Stimulated activated CD4-positive, alpha-beta T cell treated with anti-CD3 and anti-CD28 coated beads, Interleukin-4, amount 100 ng/mL, for 4 hours (primary cell): ENCODE data around the gene VPREB1.
A peak's percentile ranks its signal among the peaks of the same experiment; 100 is the strongest.
"Not testable (repeated sequence)": the region's sequence is repeated elsewhere in the genome, so short reads cannot be mapped to it uniquely, and the experiment has no call there.

Experiments
- DNase-seq, 2 experiments: peaks; one replicate each; pipeline ENCODE4 v3.0.0-alpha.2; 2020

Gene VPREB1

DNA sequence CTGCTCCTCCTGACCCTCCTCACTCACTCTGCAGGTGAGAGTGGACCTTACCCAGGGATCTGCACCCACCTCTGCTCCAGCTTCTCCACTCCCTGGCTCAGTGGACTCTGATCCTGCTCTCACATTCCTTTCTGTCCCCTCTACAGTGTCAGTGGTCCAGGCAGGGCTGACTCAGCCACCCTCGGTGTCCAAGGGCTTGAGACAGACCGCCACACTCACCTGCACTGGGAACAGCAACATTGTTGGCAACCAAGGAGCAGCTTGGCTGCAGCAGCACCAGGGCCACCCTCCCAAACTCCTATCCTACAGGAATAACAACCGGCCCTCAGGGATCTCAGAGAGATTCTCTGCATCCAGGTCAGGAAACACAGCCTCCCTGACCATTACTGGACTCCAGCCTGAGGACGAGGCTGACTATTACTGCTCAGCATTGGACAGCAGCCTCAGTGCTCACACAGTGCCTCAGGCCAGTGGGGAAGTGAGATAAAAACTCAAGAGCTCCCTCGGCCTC, 29.7 kb upstream of the VPREB1 start:
- DNase-seq = no peak

DNA sequence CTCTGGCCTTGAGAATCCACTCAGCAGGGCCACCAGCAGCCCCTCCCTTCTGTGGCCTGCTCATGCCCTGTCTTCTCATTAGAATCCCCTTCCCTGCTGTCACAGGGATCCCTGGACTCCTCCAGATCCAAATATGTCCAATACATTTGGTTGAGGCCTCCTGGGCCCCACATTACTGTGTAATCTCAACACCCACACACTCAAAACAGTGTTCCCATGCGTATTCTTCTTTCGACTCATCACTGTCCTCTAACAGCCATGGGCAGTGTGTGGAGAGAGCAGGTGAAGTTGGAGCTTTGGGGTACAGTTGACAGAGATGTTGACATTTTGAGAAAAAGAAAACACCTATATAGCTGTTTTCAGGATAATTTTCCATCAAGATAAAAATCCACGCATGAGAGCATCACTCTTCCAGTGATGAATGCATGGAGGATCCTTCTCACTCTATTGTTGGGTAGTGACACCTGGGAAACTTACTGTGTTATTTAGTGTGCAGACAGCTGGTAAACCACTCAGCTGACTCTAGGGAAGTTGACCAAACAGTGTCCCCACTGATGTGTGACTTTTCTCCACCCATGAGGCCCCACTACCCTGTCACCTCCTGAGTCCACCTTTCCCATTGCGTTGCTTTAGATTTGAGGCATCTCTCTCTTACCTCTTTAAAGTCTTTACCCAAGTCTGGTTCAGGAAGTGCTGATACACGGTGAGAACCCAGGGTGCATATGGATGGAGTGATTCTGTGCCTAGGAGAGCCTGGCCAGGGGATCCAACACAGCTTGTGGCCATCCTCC, 28.7 kb upstream of the VPREB1 start:
- no peak for DNase-seq

DNA sequence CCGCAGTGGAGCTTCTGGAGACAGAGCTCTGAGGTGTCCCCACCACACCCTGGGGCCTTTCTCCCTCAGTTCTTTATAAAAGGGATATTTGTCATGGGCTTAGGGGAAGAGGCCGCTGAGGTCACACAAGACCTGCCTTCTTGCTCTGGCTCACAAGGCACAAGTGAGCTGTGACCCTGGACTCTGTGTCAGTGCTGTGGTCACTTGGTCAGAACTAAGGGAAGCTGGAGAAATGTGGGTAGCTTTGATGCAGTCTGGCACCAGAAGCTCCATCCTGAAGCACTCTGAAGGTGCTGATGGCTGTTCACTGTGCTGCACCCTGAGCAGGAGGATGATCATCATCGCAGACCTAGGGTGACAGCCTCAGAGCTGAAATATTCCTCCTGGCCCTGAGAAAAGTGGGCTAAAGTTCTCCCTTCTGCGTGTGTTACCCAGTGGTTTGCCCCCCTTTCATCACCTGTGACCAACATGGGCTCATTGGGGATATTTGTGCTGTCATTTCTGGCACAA, 28.1 kb upstream of the VPREB1 start:
- no peak for DNase-seq

DNA sequence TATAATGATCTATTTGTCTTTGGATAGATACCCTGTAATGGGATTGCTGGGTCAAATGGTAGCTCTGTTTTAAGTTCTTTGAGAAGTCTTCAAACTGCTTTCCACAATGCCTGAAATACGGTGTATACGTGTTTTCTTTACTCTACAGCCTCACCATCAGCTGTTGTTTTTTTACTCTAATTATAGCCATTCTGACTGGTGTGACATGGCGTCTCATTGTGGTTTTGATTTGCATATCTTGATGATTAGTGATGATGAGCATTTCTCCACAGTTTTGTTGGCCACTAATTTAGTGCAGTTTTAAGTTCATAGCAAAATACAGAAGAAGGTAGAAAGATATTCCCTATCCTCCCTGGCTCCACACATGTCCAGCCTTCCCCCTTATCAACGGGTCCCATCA, 26.3 kb upstream of the VPREB1 start:
- DNase-seq = no peak

- DNase-seq = no peak
These were observed 25.2 kb upstream of the VPREB1 start for GRCh38 chr22:22219140-22219996.

DNA sequence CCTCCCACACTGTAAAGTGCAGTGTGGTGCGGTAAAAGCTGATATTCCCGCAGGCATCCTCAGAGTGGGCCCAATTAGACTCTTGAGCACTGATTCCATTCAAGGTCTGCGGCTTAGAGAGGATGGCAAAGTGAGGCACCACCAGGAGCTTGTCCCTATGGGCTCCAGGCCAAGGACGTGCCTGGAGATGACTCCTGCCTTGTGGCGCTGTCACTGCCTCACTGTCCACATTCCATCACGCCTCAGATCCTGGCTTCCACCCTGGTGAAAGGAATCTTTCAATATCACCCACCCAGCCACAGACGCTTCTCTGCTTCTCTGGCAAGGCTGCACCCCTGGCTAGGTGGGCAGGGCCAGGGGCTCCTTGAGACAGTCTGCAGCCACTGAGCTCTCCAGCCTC, 23.5 kb upstream of the VPREB1 start:
- not testable (repeated sequence) for DNase-seq

GRCh38 chr22:22226448-22227187, 18.0 kb upstream of the VPREB1 start:
- no peak for DNase-seq

DNA sequence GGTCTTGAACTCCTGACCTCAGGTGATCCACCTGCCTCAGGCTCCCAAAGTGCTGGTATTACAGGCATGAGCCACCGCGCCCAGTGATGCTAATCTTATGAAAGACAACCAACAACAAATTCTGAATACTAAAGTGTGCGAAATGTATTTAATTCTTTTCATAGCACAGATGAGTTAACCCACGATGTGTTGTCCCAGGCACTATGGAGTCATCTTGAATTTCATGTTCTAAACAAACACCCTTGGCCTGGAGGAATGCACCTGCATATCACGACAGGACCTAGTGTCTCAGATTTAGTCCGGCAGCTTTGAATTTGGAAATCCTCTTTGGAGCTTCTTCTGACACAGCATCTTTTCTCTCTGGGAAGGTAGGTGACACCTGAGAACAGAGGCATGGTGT, 16.2 kb upstream of the VPREB1 start:
- DNase-seq = no peak

GRCh38 chr22:22228921-22229320, 15.7 kb upstream of the VPREB1 start:
- no peak for DNase-seq

DNA sequence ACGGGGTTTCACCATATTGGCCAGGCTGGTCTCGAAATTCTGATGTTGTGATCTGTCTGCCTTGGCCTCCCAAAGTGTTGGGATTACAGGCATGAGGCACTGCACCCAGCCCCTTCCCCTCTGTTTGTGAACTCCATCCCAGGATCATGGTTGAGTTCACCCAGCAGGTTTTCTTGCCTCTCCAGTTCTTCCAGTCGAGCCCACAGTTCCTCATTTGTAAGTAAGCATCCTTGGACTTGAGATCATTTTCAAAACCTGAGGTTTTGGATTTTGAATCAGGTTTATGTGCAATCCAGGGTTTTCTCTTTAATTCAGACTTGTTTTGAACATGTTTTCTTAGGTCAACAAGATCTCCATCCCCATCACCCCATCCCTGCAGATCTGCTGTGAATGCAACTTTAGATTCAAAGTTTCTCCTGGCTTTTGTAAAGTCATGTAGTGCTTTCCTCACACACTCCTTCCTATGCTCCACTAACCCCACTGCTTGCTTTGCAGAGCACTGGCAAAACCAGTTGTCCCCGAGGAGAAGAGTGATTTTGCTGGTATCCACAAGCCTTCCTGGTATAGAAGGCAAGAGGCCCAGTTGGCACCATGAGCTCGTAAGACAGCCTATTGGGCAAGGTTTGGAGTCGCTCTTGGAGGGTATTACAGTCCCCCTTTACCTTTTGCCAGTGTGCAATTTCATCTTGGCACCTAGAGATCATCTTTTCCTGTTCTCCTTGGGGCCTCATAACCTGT, 14.7 kb upstream of the VPREB1 start:
- no peak for DNase-seq

GRCh38 chr22:22230438-22230837, 14.1 kb upstream of the VPREB1 start:
- no peak for DNase-seq

GRCh38 chr22:22233081-22233480, 11.5 kb upstream of the VPREB1 start:
- no peak for DNase-seq

- peak; percentile 29 to 56 for DNase-seq
These were observed 9.0 kb upstream of the VPREB1 start for GRCh38 chr22:22235558-22235957.

GRCh38 chr22:22237521-22237920, 7.1 kb upstream of the VPREB1 start:
- DNase-seq = no peak

DNA sequence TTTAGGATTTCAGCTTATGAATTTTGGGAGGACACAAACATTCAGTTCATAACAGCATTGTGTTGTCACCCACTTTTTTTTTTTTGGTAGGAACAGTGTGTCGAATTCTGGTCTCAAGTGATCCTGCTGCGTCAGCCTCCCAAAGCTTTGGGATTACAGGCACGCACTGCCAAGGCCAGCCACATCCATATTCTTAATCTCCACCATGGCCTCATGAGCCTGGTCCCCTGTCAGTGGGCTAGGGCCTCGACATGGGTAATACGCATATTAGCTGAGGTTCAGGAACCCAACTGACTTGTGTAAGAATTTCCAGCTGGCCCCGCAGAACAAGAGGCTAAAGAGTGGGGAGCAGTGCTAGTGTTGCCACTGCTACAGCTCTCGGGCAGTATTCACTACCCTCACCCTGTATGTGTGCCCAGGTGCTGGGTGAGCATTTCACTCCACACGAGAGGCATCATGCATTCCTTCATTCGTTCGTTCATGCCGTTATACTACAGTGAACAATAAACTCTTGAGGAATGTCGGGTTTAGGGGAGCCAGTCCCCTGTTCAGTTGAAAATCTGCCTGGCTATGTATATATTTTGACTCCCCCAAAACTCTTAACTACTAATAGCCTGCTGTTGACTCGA, 5.2 kb upstream of the VPREB1 start:
- no peak for DNase-seq

DNA sequence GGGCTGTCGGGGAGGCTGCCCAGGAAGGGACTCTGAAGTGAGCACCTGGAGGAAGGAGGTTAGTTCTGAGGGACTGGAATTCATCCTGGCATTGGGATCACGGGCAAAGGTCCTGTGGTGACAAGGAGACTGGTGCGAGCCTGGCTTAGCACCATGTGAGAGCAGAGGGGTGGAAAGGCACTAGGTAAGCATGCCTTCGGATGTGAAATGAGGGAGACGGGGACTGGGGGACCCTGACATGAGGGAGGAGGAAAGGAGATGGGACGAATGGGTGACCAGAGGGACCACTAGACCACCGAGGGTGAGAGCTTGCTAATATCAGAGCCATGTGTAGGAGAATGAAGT, 3.1 kb upstream of the VPREB1 start:
- DNase-seq = no peak

GRCh38 chr22:22242488-22242887, 2.1 kb upstream of the VPREB1 start:
- no peak for DNase-seq

GRCh38 chr22:22243033-22243680, 1.4 kb upstream of the VPREB1 start:
- no peak for DNase-seq

- no peak for DNase-seq
These were observed 797 bp downstream of the VPREB1 start for GRCh38 chr22:22245256-22245909.

DNA sequence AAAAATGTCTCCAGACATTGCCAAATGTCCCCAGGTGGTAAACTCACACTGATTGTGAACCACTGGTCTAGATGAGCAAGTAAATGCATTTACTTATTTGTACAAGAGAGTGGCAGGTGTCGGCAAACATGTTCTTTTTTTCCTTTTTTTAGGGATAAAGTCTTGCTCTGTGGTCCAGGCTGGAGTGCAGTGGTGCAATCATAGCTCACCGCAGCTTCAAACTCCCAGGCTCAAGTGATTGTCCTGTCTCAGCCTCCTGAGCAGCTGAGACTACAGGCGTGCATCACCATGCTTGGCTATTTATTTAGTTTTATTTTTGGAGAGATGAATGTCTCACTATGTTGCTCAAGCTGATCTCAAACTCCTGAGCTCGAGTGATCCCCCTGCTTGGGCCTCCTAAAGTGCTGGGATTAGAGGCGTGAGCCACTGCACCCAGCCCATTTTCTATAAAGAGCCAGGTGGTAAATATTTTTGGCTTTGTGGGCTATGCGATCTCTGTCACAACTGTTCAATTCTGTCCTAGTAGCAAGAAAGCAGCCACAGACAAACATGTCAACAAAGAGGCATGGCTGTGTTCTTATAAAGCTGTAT, 1.4 kb downstream of the VPREB1 start:
- no peak for DNase-seq
